IPS DF 6.9 (cell line): ENCODE measurements around the gene VPS8.
A peak's percentile ranks its signal among the peaks of the same experiment; 100 is the strongest.

ENCODE experiments used
- DNase-seq: peaks from one replicate; pipeline ENCODE4 v3.0.0-alpha.2; 2013; ENCODE audit warnings: low read depth, low spot score
- H3K27ac ChIP-seq: one replicate; pipeline ENCODE4 v1.5.1; 2013; ENCODE audit warnings: low read length, control low read depth
- H3K27me3 ChIP-seq: 2 replicates; pipeline ENCODE4 v1.6.1; 2013; ENCODE audit warnings: mild to moderate bottlenecking, low read length; ENCODE audit not compliant: control insufficient read depth, insufficient read depth
- H3K36me3 ChIP-seq: 2 replicates; pipeline ENCODE4 v1.6.1; 2013; ENCODE audit warnings: low read length; ENCODE audit not compliant: control insufficient read depth, insufficient read depth
- H3K4me1 ChIP-seq: 2 replicates; pipeline ENCODE4 v1.6.1; 2013; ENCODE audit warnings: low read length; ENCODE audit not compliant: control insufficient read depth, insufficient read depth
- H3K4me3 ChIP-seq: 2 replicates; pipeline ENCODE4 v1.5.1; 2013; ENCODE audit warnings: mild to moderate bottlenecking, low read length
- H3K9me3 ChIP-seq: 2 replicates; pipeline ENCODE4 v1.6.1; 2013; ENCODE audit warnings: low read length, inconsistent platforms; ENCODE audit not compliant: control insufficient read depth, insufficient read depth
- WGBS: extraction: QIAGEN DNeasy Blood & Tissue Kit; methylation state at CpG from one replicate; pipeline ENCODE4 v1.1.7; 2013; ENCODE audit warnings: mixed read lengths, missing lambda C conversion rate; ENCODE audit not compliant: insufficient read length, insufficient coverage; 5-methylcytosine and 5-hydroxymethylcytosine counted together

The VPS8 gene

DNA sequence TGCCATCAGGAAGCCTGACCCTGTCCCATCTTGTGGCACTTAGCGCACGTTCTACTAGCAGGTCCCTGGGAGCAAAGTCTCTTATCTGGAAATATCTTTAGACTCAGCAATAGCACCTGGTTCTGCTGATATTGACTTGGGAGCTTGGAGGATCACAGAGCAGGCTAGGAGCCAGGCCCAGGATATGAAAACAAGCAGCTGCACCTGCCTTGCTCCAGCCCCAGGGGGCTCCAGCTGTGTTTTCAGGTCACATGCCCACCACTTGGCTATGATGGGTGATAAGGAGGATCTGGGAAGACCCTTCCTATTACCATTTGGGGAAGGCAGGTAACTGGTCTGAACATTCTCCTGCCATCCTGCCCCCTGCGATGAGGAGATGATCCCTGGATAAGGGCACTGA is 253.1 kb downstream of the VPS8 start:
- no CpG with 5 or more reads among the region's 3 CpGs for WGBS
- Histone ChIP-seq H3K27ac (no peak overlapping the region), H3K4me3 (no peak overlapping the region), H3K27me3 (no peaks in the 10 kb centered on the region), H3K36me3 (no peaks in the 10 kb centered on the region), H3K9me3 (no peaks in the 10 kb centered on the region), H3K4me1 (no peaks in the 10 kb centered on the region; the same call in 1 of the 2 replicates)
- DNase-seq: no peak

DNA sequence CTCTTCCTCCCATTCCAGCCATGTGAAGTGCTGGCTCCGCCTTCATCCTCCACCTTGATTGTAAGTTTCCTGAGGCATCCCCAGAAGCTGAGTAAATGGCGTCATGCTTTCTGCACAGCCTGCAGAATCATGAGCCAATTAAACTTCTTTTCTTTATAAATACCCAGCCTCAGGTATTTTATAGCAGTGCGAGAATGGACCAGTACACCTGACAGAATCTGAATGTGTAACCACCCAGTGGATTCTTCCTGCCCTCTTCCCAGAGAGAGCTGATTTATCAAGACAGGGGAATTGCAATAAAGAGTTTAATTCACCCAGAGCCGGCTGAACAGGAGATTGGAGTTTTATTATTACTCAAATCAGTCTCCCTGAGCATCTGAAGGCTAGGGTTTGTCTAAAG is 254.3 kb downstream of the VPS8 start:
- WGBS: no CpG with 5 or more reads among the region's 4 CpGs
- DNase-seq: no peak

DNA sequence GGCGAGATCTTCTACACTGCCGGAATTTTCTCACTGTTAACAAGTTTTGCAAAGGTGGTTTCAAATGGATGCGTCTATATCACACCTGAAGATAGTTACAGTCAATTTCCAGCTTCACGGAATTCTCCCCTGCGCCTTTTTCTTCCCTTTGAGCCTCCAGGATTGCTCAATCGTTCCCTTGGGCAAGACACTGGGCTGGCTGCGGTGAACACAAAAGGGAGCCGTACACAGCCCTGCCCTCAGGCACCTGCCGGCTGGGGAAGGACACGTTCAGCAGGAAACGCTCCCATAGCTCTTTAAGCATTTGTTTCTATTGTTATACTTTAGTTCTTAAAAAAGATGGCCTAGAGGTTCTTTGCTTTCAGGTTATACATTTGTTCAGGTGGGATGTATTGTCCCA is 255.2 kb downstream of the VPS8 start:
- no peak overlapping the region for H3K27ac ChIP-seq
- peaks cover 4% of the 10 kb centered on the region; the same call in 1 of the 2 replicates for H3K4me1 ChIP-seq
- H3K9me3 ChIP-seq: no peaks in the 10 kb centered on the region
- no peaks in the 10 kb centered on the region for H3K36me3 ChIP-seq
- H3K4me3 ChIP-seq: no peak overlapping the region
- H3K27me3 ChIP-seq: no peaks in the 10 kb centered on the region
- WGBS: no CpG with 5 or more reads among the region's 11 CpGs
- no peak for DNase-seq

More for the DNA sequence above, 254.3 kb downstream of the VPS8 start:
- Histone ChIP-seq H3K9me3 (no peaks in the 10 kb centered on the region), H3K27me3 (no peaks in the 10 kb centered on the region), H3K27ac (no peak overlapping the region), H3K4me3 (no peak overlapping the region), H3K4me1 (peaks cover 4% of the 10 kb centered on the region; the same call in 1 of the 2 replicates), H3K36me3 (no peaks in the 10 kb centered on the region)

DNA sequence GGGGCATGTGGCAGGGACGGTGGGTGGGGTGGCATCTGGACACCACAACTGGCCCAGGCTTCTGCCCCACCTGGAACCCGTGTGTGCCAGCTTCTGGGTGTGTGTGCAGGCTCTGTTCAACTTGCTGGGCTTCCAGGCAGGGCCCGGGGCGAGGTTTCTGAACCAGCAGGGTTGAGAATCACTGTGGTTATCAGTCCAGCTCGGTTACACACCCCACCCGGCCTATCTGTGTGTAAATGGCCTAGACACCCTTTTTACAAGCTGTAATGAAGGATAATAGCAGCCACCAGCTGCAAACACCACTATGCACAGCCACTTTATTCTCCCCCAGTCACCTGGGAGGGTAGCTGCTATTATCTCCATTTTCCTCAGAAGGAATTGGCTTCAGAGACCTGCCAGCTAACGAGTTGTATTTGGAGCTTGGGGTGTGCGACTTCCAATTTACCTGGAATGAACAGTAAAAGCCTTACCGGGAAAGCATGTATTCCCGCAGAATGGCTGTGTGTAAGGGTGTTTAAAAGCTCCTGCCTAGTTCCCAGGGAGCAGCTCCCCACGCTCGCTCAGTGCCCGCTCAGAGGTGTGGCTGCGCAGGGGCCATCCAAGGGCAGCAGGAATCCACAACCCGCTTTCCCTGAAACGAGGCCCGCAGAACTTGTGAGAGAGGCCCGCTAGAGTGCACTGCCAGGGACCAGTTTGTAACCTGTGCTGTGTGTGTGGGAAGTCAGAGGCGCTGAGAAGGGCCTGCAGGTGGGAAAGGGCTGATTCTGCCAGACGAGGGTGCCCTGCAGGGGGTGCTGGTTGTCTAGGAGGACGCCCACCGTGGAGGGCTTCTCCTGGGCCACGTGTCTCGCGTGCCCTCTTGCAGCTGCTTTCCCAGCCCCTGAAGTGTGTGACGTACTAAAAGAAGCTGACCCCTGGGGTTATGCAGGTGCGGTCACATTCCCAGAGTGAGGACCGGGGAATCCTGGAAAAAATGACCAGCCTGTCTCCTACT is 257.4 kb downstream of the VPS8 start:
- WGBS: no CpG with 5 or more reads among the region's 28 CpGs
- DNase-seq: peak; percentile 55
- H3K27me3 ChIP-seq: no peaks in the 10 kb centered on the region
- H3K4me1 ChIP-seq: peaks cover 4% of the 10 kb centered on the region; the same call in 1 of the 2 replicates
- H3K36me3 ChIP-seq: no peaks in the 10 kb centered on the region
- no peak overlapping the region for H3K4me3 ChIP-seq
- no peak overlapping the region for H3K27ac ChIP-seq
- no peaks in the 10 kb centered on the region for H3K9me3 ChIP-seq

DNA sequence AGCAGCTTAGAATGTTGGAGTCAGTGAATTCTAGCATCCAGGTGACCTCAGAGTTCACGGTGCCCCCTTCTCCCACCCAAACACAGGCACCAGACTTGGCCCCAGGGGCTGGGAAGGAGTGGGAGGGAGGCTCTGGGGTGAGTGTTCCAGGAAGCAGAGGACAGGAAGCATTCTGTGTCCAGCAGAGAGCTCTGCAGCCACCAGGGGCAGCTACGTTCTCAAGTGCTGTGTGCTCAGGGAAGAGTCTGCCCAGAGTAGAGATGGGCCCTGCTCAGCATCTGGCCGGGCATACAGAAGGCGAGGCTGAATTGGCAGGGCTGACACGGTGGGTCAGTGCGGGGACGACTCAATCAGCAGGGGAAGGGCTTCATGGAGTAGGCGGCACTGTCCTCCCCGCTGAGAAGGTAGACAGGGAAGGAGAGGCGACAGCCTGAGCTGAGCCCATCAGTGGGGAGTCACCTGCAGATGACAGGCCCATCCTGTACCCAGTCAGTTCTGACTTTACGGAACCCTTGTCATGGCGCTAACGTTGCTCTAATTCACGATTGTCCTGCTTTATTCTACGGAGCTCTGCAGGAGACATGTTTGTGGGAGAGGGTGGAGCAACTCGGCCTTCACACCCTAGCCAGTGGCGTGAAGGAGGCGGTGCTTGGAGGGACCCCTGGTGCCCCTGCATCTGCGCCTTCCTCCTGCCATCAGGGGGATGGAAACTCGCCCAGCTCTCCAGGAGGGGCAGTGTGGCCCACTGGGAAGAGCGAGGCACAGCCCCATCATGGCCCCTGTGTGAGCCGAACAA is 258.7 kb downstream of the VPS8 start:
- H3K4me1 ChIP-seq: peaks cover 4% of the 10 kb centered on the region; the same call in 1 of the 2 replicates
- no peak overlapping the region for H3K4me3 ChIP-seq
- no peaks in the 10 kb centered on the region for H3K9me3 ChIP-seq
- no peaks in the 10 kb centered on the region for H3K27me3 ChIP-seq
- no peaks in the 10 kb centered on the region for H3K36me3 ChIP-seq
- H3K27ac ChIP-seq: no peak overlapping the region
- no CpG with 5 or more reads among the region's 22 CpGs for WGBS
- peak; percentile 31 for DNase-seq

DNA sequence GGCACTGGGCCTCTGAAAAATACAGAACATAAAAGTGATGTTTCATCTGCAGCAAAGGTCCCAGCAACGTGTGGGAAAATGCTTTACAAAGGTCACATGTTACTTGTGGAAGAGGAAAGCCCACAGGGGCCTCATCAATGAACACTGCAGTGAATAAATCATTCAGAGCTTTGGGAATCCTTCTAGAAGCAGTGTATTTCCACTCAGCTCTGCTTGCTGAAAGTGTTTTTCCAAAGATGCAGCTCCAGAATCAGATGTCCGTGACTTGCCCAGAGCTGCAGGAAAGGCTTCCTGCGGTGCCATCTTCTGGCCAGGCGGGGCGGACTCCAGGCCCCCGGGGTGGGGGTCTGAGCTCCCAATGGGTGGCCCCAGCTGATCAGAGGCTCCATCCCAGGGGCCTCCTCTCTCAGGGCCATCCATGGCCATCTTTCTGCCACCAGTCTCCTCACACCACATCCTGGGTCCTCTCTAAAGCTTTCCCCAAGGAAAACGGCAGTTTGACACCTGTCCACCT is 259.4 kb downstream of the VPS8 start:
- H3K4me1 ChIP-seq: peaks cover 4% of the 10 kb centered on the region; the same call in 1 of the 2 replicates
- no peak overlapping the region for H3K27ac ChIP-seq
- no peaks in the 10 kb centered on the region for H3K36me3 ChIP-seq
- no CpG with 5 or more reads among the region's 7 CpGs for WGBS
- no peak for DNase-seq
- H3K4me3 ChIP-seq: no peak overlapping the region
- H3K27me3 ChIP-seq: no peaks in the 10 kb centered on the region
- H3K9me3 ChIP-seq: no peaks in the 10 kb centered on the region

DNA sequence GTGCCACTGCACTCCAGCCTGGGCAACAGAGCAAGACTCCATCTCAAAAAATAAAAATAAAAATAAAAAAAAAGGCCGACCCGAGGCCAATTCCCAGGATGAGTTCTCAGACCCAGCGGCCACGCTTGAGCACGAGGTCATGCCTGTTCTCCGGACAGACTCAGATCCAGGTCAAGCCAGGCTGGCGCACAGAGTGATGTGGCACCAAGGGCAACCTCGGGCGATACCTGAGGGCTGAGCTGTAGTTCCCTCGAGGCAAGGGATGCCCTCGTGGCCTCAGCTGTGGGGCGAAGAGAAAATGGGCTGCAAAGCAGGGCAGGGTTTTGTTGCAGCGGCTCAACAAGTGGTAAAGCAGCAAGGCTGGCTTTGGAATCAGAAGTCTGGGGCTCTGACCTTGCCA is 263.6 kb downstream of the VPS8 start:
- H3K4me1 ChIP-seq: peaks cover 4% of the 10 kb centered on the region; the same call in 1 of the 2 replicates
- no peaks in the 10 kb centered on the region for H3K27me3 ChIP-seq
- H3K4me3 ChIP-seq: no peak overlapping the region
- no CpG with 5 or more reads among the region's 13 CpGs for WGBS
- DNase-seq: no peak
- no peaks in the 10 kb centered on the region for H3K9me3 ChIP-seq
- H3K36me3 ChIP-seq: 0 out of 2 replicates have a peak, but pooled peaks cover 1% of the 10 kb centered on the region
- no peak overlapping the region for H3K27ac ChIP-seq

DNA sequence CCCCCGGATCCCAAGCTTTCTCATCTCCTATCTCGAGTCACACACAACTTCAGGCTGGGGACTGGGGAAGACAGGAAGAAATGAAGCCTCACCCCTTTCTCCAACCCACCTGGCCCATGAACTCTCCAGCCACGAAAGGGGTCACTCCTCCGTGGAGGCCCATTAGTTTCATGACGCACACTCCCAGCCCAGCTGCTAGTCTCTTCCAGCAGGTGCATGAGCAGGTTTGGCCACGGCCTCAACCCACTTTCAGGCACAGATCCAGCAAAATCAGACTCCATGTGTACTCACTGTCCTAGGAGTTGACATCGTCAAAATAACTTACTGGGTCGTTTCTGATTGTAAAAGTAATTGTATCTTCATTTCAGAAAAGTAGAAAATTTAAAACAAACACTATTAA is 264.3 kb downstream of the VPS8 start:
- Histone ChIP-seq H3K36me3 (0 out of 2 replicates have a peak, but pooled peaks cover 2% of the 10 kb centered on the region), H3K27me3 (no peaks in the 10 kb centered on the region), H3K4me1 (no peaks in the 10 kb centered on the region), H3K9me3 (no peaks in the 10 kb centered on the region), H3K27ac (no peak overlapping the region), H3K4me3 (no peak overlapping the region)
- WGBS: no CpG with 5 or more reads among the region's 8 CpGs
- no peak for DNase-seq

DNA sequence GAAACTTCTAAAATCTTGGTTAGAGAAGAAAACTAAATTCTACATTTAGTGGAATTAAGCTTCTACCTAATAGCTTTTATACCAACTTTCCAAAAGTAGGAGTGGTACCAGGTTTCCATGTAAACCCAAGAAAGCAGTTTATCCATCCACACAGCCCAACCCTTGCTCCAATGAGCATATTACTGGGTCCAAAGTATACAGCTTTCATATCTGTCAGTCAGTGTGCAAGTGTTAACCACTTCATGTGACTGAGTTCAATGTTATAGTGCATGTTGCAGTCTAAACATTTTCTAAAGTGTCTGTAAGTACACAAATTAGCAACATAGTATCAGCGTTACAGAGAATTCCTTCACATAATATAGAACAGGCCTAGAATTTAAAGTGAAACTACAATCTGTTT is 267.7 kb downstream of the VPS8 start:
- no peaks in the 10 kb centered on the region for H3K27me3 ChIP-seq
- DNase-seq: no peak
- no peak overlapping the region for H3K27ac ChIP-seq
- no peak overlapping the region for H3K4me3 ChIP-seq
- no CpG with 5 or more reads among the region's 1 CpG for WGBS
- 0 out of 2 replicates have a peak, but pooled peaks cover 2% of the 10 kb centered on the region for H3K36me3 ChIP-seq
- H3K4me1 ChIP-seq: no peaks in the 10 kb centered on the region
- H3K9me3 ChIP-seq: no peaks in the 10 kb centered on the region

DNA sequence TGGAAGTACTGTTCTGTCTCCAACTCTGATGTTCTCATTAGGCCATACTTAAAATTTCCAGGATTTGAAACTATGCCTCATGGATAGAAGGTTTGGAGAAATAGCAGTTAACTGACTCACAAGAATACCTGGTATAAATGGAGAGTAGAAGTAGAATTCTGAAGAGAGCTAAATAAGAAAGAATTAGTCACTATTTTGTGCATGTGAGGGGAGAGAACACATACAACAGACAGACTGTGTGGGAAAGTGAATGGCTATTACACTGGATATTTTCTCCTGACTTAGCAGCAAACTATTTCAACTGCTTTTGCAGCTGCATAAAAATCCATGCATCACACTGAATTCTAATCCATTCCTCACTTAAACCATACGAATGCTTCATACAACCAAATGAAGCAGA is 269.6 kb downstream of the VPS8 start:
- H3K27ac ChIP-seq: no peak overlapping the region
- WGBS: 100% methylated on average over 1 of the region's 1 CpG
- no peak for DNase-seq
- no peaks in the 10 kb centered on the region for H3K27me3 ChIP-seq
- no peaks in the 10 kb centered on the region for H3K4me1 ChIP-seq
- H3K9me3 ChIP-seq: no peaks in the 10 kb centered on the region
- H3K36me3 ChIP-seq: 0 out of 2 replicates have a peak, but pooled peaks cover 2% of the 10 kb centered on the region
- no peak overlapping the region for H3K4me3 ChIP-seq
